HG03045 (cell line): ENCODE results near the gene TMEM132A.
"Not testable (repeated sequence)": the region's sequence is repeated elsewhere in the genome, so short reads cannot be mapped to it uniquely, and the experiment has no call there.

ENCODE experiments used
- ATAC-seq: cut with Tn5 transposase; IDR thresholded peaks from one replicate; pipeline ENCODE4 v1.9.1; 2021; ENCODE audit warnings: mild to moderate bottlenecking, moderate library complexity; ENCODE audit not compliant: unreplicated experiment

Gene TMEM132A

DNA sequence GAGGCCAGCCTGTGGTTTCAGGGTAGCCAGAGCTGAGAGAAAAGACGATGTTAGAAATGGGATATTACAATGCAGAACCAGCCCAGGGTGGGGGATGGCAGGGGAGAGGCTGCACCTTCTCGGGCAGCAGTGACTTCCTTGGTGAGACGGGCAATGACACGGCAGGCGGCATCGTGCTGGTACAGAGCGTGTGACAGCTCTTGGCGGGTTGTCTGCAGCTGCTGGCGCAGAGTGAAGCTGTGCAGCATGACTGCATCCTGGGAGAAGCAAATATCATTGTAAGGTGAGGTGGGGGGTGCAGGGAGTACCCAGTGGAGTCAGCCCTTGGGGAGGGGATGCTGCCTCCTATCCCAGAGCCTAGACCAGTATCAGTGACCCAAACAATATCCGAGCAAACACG, 21.6 kb upstream of the TMEM132A start:
- no peak for ATAC-seq

DNA sequence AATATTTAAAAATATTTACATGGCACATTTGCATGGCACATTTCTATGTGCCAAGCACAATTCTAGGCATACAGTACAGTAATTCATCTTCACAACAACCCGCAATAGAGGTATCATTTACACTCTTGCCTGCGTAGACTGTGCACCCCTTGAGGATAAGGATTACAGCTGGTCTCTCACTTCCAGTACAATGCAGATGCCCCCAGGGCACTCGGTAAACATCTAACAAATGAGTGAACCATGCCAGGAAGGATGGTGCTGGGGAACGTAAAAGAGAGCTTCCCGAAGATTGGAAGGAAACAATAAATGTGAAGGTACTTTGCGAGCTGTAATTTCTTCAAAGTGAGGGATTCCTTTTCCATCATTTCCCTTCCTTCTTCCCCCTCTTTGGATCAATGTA, 19.2 kb upstream of the TMEM132A start:
- no peak for ATAC-seq

DNA sequence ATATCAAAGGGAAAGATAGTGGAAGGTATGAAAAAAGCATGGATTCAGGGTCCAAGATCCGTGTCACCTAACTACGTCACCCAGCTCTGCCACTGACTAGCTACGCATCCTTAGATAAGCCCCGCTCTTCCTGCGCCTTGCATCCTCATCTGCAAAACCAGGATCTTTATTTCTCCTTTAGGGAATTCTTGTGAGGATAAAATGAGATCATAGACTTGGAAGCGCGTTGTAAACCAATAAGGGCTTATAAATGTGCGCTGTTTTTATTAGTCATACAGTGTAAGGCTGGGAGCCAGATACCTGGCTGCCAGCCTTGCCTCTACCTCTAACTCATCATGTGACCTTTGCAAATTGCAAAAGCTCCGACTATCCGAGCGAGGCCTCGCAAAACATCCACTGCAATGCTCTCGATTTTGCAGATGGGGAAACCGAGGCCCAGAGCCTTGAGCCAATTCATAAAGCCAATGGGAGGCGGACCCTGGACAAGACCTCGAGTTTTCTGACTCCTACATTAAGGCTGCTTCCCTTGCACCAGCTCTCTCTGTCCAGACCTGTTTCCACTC, 18.6 kb upstream of the TMEM132A start:
- no peak for ATAC-seq

DNA sequence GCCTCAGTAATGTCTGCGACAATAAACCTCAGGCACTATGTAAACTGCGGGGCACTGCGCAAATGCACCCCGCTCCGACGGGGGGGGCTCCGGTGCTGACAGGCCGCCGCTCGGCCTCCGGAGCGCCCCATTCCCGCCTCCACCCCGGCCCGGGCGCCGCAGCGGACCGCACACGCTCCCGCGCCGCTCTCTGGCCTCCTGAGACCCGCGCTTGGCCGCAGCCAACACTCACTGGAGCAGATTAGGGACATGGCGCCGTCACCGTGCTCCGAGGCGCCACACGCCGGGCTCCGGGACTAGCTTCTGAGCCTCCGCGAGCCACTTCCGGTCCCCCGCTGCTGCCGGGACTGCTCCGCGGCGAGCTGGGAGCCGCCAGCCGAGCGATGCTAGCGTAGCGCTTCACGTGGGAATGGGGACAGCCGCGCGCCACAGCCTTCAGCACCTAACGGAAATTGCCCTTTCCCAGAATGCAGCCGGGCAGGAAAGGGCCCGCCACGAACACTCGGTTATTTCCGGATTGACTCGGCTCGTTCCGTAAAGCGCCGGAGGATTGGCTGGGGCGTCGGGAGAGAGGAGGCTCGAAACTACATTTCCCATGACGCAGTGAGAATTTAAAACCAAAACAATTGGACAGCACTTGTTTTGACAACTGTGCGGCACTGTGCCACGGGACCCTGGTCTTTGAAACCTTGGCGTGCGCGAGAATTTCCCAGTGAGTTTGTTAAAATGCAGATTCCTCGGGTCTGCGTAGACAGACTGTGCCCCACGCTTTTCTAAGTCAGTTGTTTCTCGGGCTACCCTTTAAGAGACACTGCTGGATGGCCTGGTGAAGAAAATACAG, 17.9 kb upstream of the TMEM132A start, which contains the start of gene PRPF19:
TSS of gene PRPF19 (minus strand) at position 454 of the 841 bp plus-strand sequence. CDS start at position 251, 203 bp downstream.
- ATAC-seq, result peak; percentile 82

DNA sequence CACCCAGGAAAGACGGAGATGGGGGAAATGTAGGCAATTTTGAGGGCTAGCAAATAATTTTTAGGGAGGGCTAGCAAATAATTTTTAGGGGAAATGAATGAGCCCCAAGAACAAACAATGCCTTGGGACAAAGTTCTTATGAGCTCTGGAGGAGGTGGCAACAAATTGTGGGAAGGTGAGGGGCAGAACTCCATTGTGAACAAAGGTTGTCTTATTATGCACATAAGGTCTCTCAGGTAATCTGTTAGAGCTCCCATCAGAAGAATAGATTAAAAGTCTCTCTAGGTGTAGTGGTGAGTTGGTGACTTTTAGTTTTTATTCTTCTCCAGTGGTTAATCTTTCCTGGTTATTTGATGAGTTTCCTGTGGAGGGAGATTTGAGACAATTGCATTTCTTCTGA, 15.5 kb upstream of the TMEM132A start:
- ATAC-seq, result no peak

DNA sequence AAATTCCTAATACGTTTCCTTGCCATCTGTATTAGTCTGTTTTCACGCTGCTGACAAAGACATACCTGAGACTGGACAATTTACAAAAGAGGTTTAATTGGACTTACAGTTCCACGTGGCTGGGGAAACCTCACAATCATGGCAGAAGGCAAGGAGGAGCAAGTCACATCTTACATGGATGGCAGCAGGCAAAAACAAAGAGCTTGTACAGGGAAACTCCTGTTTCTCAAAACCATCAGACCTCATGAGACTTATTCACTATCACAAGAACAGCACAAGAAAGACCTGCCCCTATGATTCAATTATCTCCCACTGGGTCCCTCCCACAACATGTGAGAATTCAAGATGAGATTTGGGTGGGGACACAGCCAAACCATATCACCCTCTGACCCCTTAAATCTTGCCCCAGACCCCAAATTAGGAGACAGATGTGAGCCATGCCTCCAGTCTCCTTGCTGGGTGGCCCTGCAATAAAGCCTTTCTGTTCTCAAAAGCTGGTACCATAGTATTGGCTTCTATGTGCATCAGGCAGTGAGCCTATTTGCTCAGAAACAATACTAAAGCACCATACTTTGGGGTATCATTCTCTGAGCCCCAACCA, 14.5 kb upstream of the TMEM132A start:
- ATAC-seq, result not testable (repeated sequence)

DNA sequence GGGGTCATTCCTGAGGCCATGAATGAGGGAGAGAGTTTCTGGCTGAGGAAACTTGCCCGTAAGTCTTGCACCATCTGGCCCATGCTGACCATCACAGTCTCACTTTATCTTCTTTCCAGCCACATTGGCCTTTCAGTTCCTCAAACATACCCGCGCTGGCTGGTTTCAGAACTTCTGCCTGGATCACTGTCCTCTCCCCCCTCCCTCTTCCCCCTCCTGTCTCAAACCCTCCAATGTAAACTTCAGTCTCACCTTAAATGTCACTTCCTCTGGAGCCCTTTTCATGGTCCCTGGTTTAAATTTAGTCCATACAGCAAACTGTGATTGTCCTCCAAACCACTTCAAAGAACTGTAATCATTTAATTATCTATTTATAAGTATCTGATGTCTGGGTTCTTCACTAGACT, 14.0 kb upstream of the TMEM132A start:
- ATAC-seq, result peak; percentile 31

DNA sequence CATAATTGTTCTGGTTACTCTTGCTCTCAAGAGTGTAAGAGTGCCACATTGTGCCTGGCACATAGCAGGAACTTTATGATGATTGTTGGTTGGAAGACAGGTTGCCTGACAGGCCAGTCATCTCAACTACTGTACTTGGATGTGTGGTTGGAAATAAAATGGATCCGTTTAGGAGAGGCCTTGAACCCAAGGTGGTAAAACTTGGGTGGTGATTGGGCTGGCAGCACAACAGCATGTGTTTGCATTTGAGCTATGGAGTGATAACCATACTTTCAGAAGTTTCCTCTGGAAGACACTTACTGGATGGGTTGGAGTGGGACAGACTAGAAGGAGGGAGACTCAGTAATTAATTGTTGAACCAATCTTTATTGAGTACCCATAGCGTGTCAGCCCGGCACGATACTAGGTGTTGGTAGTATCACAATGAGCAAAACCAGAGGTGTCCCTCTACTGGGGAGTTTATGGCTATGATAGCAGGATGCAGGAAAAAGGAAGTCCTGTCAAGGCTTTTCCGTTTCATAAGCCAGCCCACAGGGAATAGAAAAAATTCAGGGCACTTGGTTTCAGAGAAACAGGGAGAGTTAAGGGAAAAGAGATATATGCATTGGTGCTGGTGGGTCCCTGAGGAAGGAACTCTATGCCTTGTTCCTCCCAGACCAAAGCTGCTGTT, 13.4 kb upstream of the TMEM132A start:
- ATAC-seq, result no peak

DNA sequence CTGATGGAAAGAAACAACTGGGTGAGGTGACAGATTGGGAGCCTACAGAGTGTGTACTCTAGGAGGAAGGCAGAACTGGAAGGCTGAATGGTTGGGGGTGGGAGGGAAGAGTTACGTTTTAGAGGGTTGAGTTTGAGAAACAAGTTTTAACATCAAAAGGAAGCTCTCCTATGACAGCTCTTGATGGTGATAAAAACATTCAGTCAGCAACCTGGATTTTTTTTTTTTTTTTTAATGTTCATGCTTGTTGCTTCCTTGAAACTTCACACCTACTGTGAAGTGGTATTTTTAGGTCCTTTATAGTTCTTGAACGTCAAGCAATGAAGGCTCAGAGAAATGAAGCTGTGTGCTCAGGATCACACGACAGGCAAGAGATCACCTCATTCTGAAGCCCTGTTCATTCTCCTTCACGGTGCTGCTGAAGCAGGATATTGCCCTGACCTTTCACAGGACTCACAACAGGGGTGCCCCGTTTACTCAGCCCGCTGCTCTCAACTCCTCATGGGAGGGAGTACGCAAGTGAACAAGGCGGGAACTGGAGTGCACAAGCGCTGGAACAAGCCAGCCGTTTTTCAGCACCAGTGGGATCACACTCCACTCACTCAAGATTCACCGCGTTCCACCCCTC, 11.9 kb upstream of the TMEM132A start:
- no peak for ATAC-seq

DNA sequence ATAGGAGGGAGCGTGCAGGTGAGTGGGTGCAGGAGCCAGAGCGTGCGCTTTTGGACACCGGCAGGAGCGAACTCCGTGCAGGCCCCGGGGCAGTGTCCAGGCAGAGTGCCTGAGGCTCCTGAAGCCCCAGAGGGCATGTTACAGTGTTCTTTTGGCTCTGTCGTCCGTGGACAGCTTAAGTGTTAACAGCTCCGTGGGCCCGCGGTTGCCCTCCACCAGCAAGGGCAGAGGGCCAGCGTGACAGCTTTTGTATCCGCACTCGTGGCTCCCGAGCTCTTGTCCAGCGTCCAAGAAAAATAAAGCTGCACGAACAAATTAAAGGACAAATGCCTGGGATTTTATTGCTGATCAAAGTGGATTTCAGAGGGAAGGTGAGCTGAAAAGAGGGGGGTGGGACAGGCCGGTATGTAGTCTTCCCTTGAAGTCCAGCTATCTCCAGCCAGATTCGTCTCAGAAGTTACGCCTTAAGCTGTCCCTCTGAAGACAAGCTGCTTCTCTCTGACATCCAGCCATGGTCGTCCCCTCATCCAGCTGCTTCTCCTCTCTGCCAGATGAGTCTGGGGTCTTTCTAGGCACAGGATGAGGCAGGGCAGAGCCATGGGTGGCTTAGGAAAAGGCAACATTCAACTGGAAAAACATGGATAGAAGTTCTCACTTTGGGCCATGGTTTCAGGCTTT, 11.3 kb upstream of the TMEM132A start:
- ATAC-seq, result no peak

DNA sequence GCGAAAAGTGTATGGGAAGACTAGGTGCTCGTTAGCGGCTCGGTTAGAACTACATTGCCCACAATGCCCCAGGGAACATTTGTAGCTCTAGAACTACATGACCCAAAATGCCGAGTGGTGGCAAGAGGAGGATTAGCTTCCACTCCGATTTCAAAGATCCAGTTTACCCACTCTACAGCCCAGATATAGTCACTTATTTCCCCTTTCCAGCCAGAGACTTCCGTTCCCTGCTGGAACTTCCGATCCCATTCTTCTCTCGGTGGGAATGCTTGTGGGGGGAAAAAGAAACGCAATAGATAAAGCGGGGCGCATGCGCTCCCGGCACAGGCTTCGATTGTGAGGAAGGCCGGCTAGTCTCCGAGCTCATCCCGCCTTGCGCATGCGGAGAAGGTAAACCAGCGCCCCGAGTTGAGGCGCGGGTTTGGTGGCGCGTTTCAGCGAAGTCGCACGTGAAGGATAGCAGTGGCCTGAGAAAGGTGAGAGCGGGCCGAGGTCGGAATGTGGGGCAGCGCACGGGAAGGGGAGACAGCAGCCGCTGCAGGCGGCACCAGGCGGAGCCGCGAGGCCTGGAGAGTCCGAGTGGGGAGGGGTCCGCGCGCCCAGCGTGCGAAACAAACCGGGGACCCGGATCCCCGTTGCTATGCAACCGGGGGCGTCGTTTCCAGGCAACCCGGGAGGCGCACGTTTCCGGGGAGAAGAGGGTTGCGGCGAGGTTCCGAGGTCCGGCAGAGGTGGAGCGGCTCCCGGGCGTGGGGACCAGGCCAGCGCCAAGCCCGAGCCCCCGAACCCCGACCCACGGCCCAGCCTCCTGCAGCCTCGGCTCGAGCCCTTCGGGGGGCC, 10.2 kb upstream of the TMEM132A start, which contains the start of gene TMEM109:
TSS of gene TMEM109 (plus strand) at position 366 of the 840 bp plus-strand sequence. CDS start 5,536 bp downstream, outside the sequence.
- peak; percentile 58 for ATAC-seq

DNA sequence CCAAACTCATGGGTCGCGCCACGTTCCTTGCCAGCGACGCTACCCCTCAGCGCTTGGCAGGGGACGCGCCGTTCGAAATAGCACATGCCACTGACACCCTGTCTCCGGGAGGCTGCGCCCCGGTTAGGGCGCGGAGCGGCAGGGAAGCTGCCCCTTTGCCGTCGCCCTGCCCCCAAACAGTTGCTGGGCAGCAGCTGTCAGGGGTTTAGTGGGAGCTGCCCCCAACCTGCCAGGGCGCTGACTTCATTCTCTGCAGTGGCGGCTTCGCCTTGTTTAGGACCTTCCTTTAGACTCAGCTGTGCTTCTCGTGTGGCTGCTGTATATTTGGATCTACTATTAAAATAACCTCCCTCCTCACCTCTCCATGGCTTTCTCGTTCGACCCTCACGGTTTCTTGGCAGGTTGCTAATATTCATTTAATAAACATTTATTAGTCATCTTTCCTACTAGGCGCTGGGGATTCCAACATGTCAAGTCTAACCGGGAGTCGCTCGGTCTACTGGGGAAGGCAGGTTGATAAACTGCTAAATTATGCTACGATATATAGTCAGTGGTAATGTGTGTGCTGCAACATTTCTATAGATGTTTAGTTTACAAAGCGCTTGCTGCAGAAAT, 9.5 kb upstream of the TMEM132A start:
- peak; percentile 3 for ATAC-seq

DNA sequence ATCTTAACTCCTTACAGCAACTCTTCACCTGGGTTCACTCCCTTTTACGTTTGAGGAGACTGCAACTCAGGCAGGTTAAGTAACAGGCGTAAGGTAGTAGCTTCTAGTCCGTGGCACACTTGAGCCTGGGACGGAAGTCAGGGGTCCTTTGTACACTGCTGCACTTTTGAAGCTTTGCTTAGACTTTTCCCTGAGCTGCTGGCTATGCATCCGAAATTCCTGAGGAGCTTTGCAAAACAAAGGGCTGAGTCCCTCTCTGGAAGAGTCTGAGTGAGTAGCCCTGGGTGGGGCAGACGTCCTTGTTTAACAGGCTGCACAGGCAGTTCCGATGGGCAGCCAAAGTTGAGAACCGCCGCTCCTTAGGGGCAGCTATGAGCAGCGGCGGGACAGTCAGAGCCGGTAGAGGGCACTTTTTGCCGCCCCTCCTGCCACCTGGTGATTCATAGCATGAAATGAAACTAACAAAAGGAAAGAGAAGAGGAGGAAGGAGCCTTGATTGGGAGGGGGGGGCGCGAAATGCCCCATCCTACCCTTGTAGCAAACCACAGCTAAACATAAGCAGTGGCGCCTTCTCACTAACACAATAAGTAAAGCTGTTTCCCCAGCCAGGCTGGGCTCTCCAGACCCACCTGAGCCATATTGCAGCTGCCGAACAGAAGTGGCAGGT, 8.9 kb upstream of the TMEM132A start:
- ATAC-seq, result peak; percentile 35

DNA sequence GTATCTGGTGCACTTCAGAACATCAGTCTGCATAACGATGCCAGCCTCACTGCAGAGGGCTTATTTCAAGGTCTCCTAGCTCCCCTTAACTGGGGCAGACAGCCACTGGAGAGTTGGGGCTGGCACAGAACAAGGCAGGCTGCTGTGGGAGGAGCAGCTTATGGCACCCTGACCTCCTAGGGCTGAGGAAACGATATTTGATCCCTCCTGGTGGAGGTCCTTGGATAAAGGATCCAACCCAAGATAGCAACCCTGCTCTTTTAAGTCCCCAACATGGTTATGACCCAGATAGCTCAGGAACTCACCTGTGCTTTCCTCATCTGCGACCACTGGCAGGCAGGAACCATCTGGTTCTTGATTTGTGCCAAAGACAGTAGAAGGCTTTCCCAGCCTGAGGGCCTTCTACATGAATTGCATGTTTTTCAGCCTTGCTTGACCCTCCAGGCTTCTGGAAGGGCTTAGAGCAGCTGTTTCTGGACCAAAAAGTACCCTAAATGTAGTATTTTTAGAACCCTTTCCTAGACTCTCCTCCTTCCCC, 7.5 kb upstream of the TMEM132A start:
- no peak for ATAC-seq

DNA sequence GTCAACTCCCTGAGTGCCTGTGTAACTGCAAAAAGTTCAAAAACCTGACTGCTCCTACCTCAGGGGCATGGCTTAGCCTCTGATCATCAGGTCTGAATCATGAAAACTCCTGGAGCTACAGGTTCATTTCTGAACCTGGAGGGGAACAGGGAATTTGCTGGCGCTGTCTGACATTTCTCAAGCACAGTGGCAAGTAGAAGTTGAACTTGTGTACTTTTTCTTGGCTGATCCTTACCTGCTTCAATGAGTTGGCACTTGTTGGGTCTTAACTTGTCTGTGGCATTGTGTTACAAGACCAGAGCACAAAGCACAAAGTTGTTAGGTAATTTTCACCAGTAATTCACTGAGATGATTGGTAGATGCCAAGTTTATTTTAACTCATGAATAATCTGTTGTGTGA, 7.0 kb upstream of the TMEM132A start:
- ATAC-seq, result no peak

DNA sequence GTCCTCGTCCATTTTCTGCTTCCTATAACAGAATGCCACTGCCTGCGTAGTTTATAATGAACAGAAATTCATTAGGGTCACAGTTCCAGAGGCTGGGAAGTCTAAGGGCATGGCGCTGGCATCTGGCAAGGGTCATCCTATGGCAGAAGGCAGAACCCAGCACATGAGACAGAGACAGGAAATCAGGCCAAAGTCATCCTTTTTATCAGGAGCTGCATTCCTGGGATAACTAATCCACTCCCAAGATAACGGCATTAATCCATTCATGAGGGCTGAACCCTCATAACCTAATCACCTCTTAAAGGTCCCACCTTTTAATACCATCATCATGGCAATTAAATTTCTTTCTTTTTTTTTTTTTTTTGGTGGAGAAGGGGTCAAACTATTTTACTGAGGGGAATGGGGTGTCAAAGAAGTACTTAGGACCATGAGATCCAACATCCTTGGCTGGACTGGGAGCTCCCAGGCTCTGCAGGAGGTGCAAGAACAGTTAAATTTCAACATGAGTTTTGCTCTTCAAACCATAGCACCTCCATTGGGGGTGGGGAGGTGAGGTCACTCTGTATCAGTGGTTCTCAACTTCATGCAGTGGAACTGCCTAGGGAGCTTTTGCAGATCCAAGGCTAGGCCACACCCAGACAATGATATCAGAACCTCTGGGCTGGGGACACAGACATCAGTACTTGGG, 5.9 kb upstream of the TMEM132A start:
- no peak for ATAC-seq

DNA sequence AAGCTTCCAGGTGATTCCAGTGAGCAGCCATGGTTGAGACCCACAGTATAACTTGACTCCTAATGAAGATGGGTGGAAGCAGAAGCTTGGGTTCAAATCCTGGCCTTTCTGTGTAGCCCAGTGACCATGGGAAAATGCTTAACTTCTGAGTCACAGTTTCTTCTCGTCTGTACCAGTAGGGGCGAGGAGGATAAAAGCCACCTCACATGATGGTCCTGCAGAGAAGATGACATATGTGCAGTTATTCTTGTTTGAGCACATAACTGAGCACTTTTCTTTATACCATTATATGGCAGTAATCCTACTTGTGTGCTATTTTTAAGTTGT, 5.4 kb upstream of the TMEM132A start:
- ATAC-seq, result no peak

DNA sequence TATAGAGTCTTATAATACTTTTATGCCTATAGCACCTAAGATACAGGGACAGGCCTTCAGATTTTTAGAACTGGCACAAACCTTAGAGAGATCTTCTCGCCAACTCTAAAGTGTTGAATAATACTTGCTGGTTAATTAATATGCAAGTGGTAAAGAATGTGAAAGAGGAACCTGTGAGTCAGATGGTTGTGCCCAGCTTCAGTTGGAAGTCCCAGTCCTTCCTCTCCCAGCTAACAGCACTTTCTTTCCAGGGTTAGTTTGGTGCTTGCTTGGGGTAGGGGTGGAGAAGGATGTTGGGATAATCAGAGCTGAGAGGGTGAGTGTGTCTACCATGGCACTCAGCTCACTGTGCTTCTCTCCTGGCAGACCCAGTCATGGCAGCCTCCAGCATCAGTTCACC, 4.9 kb upstream of the TMEM132A start:
- ATAC-seq, result no peak
